ENCODE results near the gene HBEGF. TPM values are rescaled to one million over a fixed set of nuclear protein-coding genes. Genes with fewer than 3 reads are reported as not detected.
A peak's percentile ranks its signal among the peaks of the same experiment; 100 is the strongest.

Gene HBEGF
- total and polyA plus RNA-seq, 4 donors, result 0.60 to 1.0 (median 0.78) TPM

DNA sequence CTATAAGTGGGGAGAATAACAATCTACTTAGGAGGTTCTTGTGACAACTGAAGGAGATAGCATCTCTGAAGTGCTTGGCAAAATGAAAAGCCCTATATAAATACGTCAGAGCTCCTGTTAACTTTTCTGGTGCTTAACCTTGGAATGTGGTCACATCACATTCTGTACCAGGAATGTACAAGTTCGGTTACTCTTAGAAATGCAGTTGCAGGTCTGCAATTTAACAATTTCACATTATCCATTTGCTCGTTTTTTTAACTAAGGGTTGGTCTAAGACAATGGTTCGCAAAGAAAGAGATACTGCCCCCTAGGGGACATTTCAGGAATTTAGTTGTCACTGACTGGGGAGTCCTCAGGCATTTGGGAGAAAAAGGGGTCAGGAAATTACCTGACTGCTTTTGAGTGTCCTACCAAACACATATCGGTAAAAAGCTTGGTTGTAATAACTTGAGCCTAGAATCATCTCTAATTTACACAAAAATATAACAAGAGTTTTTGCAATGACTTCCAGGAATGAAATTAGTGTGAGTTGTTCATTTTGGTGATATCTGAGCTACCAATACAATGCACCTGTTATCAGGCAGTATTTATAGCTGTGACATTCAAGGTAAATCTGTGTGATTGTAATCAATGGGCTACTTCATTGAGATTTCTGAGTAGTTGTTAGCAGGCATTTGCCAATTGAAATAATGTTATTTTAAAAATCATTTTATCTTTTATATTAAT, 5.4 kb upstream of the HBEGF start:
- H3K27me3 ChIP-seq (ENCODE audit: control insufficient read depth in 4 of 4, insufficient read depth in 4 of 4, low read length in 3 of 4), result no peaks in the 10 kb centered on the region
- no peaks in the 10 kb centered on the region for H3K9me3 ChIP-seq (ENCODE audit: control insufficient read depth in 4 of 4, low read length in 3 of 4)
- H3K4me3 ChIP-seq (ENCODE audit: low read depth in 1 of 3, low read length in 3 of 3), result no peak overlapping the region
- no peaks in the 10 kb centered on the region for H3K36me3 ChIP-seq (ENCODE audit: control insufficient read depth in 4 of 4, insufficient read depth in 3 of 4, low read depth in 1 of 4, low read length in 3 of 4)
- TF ChIP-seq GABPA (IDR thresholded peaks at IDR 0.05 in 1 of 2, conservative IDR thresholded peaks at IDR 0.05 in 1 of 2) (no peak), YY1 (IDR thresholded peaks at IDR 0.05) (peak; percentile 17), FOXA2 (IDR thresholded peaks at IDR 0.05) (no peak), TAF1 (conservative IDR thresholded peaks at IDR 0.05) (no peak), JUND (IDR thresholded peaks at IDR 0.05) (no peak), RXRA (IDR thresholded peaks at IDR 0.05) (no peak), HNF4A (conservative IDR thresholded peaks at IDR 0.05) (peak in 1 of 2 donors; percentile 10), EGR1 (IDR thresholded peaks at IDR 0.05; ENCODE audit: low read depth in 2 of 2) (no peak), RAD21 (IDR thresholded peaks at IDR 0.05) (peak; percentile 86 to 87), SP1 (IDR thresholded peaks at IDR 0.05) (no peak), NR2F2 (IDR thresholded peaks at IDR 0.05) (no peak)
- TF ChIP-seq, protein P1, sequence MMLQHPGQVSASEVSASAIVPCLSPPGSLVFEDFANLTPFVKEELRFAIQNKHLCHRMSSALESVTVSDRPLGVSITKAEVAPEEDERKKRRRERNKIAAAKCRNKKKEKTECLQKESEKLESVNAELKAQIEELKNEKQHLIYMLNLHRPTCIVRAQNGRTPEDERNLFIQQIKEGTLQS (IDR thresholded peaks at IDR 0.05), result no peak
- TF ChIP-seq, protein P2, sequence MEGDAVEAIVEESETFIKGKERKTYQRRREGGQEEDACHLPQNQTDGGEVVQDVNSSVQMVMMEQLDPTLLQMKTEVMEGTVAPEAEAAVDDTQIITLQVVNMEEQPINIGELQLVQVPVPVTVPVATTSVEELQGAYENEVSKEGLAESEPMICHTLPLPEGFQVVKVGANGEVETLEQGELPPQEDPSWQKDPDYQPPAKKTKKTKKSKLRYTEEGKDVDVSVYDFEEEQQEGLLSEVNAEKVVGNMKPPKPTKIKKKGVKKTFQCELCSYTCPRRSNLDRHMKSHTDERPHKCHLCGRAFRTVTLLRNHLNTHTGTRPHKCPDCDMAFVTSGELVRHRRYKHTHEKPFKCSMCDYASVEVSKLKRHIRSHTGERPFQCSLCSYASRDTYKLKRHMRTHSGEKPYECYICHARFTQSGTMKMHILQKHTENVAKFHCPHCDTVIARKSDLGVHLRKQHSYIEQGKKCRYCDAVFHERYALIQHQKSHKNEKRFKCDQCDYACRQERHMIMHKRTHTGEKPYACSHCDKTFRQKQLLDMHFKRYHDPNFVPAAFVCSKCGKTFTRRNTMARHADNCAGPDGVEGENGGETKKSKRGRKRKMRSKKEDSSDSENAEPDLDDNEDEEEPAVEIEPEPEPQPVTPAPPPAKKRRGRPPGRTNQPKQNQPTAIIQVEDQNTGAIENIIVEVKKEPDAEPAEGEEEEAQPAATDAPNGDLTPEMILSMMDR (IDR thresholded peaks at IDR 0.05; ENCODE audit: low read depth, low read length, missing input control), result peak; percentile 90
- TF ChIP-seq, protein P3, sequence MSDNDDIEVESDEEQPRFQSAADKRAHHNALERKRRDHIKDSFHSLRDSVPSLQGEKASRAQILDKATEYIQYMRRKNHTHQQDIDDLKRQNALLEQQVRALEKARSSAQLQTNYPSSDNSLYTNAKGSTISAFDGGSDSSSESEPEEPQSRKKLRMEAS (IDR thresholded peaks at IDR 0.05), result no peak
- peaks cover 0 to 11% (median 10%) of the 10 kb centered on the region in 4 donors for H3K4me1 ChIP-seq (ENCODE audit: control insufficient read depth in 4 of 4, insufficient read depth in 4 of 4, low read length in 3 of 4)
- DNase-seq (ENCODE audit: low spot score), result peak; percentile 50
- H3K9ac ChIP-seq (ENCODE audit: low read depth in 1 of 2, low read length in 2 of 2), result no peak overlapping the region
- WGBS, result 8% methylated on average over 5 of the region's 5 CpGs
- H3K27ac ChIP-seq (ENCODE audit: low read depth in 1 of 2, low read length in 2 of 2), result no peak overlapping the region

DNA sequence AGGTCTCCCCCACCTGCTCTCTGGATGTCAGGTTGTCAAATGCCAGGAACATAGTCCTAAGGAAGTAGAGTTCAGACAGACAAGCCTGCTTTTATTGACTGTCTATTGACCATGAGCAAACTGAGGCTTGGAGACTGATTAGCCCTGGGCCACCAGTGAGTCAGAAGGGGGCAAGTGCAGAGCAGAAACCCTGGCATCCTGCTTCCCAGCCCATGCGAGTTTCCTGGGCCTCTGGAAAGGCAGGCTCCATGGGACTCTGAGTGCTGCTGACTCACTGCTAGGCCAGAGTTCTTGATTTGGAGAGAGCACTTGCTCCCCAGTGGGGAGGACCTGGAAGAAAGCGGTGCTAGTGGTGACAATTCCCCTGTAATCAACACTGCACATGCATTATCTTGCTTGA, 2.8 kb upstream of the HBEGF start:
- DNase-seq (ENCODE audit: low spot score), result no peak
- 95% methylated on average over 2 of the region's 2 CpGs for WGBS
- no peak overlapping the region for H3K4me3 ChIP-seq (ENCODE audit: low read depth in 1 of 3, low read length in 3 of 3)
- peaks cover 0 to 17% (median 13%) of the 10 kb centered on the region in 4 donors for H3K4me1 ChIP-seq (ENCODE audit: control insufficient read depth in 4 of 4, insufficient read depth in 4 of 4, low read length in 3 of 4)
- no peaks in the 10 kb centered on the region for H3K9me3 ChIP-seq (ENCODE audit: control insufficient read depth in 4 of 4, low read length in 3 of 4)
- H3K27me3 ChIP-seq (ENCODE audit: control insufficient read depth in 4 of 4, insufficient read depth in 4 of 4, low read length in 3 of 4), result no peaks in the 10 kb centered on the region
- no peaks in the 10 kb centered on the region for H3K36me3 ChIP-seq (ENCODE audit: control insufficient read depth in 4 of 4, insufficient read depth in 3 of 4, low read depth in 1 of 4, low read length in 3 of 4)
- no peak overlapping the region for H3K9ac ChIP-seq (ENCODE audit: low read depth in 1 of 2, low read length in 2 of 2)
- TF ChIP-seq, protein P1 (IDR thresholded peaks at IDR 0.05), result no peak
- TF ChIP-seq, protein P4, sequence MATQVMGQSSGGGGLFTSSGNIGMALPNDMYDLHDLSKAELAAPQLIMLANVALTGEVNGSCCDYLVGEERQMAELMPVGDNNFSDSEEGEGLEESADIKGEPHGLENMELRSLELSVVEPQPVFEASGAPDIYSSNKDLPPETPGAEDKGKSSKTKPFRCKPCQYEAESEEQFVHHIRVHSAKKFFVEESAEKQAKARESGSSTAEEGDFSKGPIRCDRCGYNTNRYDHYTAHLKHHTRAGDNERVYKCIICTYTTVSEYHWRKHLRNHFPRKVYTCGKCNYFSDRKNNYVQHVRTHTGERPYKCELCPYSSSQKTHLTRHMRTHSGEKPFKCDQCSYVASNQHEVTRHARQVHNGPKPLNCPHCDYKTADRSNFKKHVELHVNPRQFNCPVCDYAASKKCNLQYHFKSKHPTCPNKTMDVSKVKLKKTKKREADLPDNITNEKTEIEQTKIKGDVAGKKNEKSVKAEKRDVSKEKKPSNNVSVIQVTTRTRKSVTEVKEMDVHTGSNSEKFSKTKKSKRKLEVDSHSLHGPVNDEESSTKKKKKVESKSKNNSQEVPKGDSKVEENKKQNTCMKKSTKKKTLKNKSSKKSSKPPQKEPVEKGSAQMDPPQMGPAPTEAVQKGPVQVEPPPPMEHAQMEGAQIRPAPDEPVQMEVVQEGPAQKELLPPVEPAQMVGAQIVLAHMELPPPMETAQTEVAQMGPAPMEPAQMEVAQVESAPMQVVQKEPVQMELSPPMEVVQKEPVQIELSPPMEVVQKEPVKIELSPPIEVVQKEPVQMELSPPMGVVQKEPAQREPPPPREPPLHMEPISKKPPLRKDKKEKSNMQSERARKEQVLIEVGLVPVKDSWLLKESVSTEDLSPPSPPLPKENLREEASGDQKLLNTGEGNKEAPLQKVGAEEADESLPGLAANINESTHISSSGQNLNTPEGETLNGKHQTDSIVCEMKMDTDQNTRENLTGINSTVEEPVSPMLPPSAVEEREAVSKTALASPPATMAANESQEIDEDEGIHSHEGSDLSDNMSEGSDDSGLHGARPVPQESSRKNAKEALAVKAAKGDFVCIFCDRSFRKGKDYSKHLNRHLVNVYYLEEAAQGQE (IDR thresholded peaks at IDR 0.05), result no peak
- TF ChIP-seq EGR1 (IDR thresholded peaks at IDR 0.05; ENCODE audit: low read depth in 2 of 2), result no peak
- no peak for TF ChIP-seq HNF4A (conservative IDR thresholded peaks at IDR 0.05)
- no peak for TF ChIP-seq RAD21 (IDR thresholded peaks at IDR 0.05)
- no peak for TF ChIP-seq TAF1 (conservative IDR thresholded peaks at IDR 0.05)
- no peak for TF ChIP-seq NR2F2 (IDR thresholded peaks at IDR 0.05)
- no peak for TF ChIP-seq SP1 (IDR thresholded peaks at IDR 0.05)
- TF ChIP-seq RXRA (IDR thresholded peaks at IDR 0.05), result no peak
- no peak for TF ChIP-seq YY1 (IDR thresholded peaks at IDR 0.05)
- H3K27ac ChIP-seq (ENCODE audit: low read depth in 1 of 2, low read length in 2 of 2), result no peak overlapping the region

Measured in liver (tissue), 9 donors.